Measurements from ENCODE around the gene RDX.
"Not testable (repeated sequence)": the region's sequence is repeated elsewhere in the genome, so short reads cannot be mapped to it uniquely, and the experiment has no call there.

Gene RDX

DNA sequence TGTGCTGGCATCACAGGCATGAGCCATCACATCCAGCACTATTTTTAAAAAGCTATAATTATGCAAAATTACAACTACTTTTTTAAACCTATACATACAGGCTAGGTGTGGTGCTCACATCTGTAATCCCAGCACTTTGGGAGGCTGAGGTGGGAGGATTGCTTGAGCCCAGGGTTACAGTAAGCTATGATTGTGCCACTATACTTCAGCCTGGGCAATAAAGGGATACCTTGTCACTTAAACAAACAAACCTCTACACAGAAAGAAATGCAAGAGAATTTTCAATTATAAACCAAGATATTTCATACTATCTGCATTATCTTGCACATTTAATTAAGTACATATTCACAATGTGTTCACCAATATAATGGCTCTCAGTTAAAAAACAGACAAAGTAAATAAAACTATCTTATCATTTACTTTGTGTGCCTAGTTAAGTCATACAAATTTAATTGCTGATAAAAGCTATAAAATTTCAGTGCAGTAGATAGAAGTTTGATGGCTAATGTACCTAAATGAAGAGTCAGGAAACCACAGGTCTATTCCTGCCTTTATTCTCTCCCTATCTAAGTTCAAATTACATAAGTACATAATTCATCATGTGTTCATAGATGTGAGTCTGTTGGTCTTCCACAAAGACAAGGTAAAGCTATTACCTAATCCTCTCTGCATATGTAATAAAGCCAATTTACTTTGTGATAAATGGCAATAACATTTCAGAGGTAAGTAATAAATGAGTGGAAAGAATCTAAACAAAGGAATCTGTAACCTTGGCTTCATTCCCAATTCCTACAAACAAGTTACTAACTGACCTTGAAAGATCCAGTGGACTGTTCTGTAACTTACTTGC is 9.0 kb upstream of the RDX start:
- DNase-seq (ENCODE audit: low read depth) = peak; percentile 31

DNA sequence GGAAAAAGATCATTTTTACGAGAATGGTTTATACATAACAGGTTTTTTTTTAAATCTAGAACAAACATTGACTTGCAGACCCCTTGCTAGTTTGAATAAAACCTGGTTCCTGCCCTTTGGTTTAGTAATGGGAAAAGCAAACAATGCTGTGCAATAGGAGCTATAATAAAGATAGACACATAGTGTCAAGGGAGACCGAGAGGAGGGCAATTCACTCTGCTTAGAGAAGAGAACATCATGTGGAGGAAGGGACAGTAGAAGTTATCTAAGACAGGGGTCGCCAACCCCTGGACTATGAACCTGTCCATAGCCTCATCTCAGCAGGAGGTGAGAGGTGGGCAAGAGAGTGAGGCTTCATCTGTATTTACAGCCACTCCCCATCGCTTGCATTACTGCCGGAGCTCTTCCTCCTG is 7.0 kb upstream of the RDX start:
- no peak for DNase-seq (ENCODE audit: low read depth)

DNA sequence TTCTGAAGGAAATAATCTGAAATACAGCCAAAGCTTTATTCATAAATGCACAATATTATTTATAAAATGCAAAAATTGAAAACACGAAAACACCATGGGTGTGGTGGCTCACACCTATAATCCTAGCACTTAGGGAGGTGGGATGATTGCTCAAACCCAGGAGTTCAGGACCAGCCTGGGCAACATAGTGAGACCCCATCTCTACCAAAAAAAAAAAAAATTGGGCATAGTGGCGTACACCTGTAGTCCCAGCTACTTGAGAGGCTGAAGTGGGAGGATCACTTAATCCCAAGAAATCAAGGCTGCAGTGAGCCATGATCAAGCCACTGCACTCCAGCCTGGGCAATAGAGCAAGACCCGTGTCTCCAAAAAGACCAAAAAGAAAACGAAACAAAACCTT is 5.2 kb upstream of the RDX start:
- DNase-seq (ENCODE audit: low read depth) = no peak

DNA sequence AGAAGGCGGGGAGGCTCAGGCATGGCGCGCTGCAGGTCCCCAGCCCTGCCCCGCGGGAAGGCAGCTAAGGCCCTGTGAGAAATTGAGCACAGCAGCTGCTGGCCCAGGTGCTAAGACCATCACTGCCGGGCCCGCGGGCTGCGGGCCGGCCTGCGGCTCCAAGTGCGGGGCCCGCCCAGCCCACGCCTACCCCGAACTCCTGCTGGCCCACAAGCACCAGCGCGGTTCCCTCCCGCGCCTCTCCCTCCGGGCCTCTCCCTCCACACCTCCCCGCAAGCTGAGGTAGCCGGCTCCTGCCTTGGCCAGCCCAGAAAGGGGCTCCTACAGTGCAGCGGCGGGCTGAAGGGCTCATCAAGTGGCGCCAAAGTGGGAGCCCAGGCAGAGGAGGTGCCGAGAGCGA is 4.6 kb upstream of the RDX start:
- DNase-seq (ENCODE audit: low read depth) = no peak

DNA sequence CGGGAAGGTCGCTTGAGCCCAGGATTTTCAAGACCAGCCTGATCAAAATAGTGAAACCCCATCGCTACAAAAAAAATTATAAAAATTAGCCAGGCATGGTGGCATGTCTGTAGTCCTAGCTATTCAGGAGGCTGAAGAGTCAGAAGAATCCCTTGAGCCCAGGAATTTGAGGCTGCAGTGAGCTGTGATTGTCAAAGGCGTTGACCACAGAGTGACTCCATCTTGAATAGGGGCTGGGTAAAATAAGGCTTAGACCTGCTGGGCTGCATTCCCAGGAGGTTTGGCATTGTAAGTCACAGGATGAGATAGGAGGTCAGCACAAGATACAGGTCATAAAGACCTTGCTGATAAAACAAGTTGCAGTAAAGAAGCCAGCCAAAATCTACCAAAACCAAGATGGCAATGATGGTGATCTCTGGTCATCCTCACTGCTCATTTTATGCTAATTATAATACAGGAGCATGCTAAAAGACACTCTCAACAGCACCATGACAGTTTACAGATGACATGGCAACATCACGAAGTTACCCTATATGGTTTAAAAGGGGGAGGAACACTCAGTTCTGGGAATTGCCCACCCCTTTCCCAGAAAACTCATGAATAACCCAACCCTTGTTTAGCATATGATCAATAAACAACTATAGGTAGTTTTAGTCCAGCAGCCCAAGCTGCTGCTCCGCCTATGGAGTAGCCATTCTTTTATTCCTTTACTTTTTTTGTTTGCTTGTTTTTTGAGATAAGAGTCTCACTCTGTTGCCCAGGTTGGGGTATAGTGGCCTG is 2.8 kb upstream of the RDX start:
- DNase-seq (ENCODE audit: low read depth) = no peak

DNA sequence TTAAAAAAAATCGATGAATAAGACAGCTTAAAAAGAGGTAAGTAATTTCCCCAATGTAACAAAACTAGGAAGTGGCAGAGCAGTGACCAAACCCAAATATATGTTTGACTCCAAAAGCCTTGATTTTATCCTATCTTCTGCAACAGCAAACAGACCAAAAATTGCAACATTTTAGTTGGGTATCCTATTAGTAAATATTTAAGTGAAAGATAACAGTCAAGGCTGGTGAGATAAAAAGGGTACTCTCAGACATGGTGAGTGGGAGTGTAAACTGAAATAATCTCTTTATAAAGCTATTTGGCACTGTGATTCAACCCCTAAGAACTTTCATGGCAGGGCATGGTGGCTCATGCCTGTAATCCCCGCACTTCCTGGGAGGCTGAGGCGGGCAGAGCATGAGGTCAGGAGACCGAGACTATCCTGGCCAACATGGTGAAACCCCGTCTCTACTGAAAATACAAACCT is 1.9 kb upstream of the RDX start:
- DNase-seq (ENCODE audit: low read depth) = peak; percentile 25

DNA sequence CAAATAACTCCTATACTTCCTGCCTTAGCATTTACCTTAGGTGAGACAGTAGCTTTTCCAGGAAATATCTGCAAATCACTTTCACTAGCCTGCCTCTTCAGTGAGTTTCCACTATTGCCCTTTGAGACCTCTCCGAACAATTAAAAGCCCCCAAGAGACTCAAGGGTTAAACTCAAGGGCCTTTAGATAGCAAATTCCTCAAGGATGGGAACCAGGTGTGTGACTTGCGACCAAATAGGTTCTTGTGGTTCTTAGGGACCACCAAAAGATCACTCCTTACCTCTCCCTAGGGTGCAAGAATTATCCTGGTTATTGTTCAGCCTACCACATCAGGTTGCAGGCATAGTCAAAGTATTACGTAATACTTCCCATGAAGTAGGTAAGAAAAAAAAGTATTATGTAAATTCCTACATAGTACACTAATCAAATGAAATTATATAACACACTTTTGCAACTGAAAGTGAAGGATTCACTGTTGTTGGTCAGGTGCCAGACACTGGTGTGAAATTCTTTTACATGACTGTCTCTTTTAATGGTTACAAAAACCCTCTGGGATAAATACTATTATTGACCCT is 1.4 kb upstream of the RDX start:
- peak; percentile 13 for DNase-seq (ENCODE audit: low read depth)

DNA sequence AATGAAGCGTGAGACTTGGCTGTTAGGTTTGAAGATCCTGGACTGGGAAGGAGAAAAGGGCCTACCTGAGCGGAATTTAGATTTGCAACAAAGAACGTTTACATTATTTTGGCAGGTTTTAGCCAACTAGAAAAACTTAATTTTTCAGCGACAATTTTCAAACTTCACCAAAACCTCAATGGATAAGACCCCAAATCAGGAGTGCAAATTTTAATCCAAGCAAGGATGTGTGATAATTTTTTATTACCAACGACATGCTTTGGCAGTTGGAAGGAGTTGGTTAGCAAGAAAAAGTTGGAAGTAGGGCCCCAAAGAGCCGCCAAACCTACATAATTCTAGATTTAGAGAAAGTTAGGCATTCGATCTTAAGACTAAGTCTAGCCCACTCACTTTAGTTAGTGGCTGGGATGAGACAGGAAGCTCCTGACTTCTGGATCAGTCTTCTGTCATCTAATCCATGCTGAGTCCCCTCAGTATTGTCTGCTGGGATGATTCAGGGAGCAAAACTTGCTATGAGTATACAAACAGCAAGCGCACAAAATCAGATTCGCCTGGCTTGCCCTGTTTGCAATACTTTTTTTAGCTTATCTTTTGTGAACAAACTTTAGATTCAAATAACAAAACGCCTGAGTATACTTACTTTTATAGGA is 787 bp upstream of the RDX start:
- DNase-seq (ENCODE audit: low read depth) = peak; percentile 65

DNA sequence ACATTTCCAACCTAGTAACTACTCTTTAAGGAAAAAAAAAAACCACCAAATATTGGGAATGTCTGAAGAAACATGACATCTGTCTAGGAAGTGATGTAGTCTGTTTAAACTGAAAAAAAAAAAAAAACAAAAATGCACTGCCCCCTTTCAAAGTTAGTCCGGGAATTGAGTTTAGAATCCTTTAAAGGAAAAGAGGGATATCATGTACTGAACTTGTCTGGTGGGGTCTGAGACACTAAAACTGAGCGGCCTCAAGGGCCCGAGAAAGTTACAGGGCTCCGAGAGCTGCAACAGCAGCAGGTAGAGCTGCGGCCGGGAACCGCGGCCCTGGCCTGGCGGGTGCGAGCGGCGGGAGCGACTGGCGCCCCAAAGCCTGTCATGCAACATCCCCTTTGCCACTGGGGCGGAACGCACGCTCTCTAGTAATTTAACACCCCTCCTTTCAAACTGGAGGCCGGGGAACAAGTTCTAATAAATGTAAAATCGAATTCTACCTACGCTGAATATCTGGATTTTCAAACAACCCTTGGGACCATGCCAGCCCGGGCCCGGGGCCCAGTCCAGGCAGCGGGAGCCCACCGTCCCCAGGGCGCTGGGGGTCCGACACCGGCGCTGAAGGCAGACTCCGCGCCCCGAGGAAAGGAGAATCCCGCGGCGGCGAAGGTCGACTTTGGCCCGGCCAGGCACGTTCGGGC is 736 bp downstream of the RDX start:
- DNase-seq (ENCODE audit: low read depth) = peak; percentile 69

DNA sequence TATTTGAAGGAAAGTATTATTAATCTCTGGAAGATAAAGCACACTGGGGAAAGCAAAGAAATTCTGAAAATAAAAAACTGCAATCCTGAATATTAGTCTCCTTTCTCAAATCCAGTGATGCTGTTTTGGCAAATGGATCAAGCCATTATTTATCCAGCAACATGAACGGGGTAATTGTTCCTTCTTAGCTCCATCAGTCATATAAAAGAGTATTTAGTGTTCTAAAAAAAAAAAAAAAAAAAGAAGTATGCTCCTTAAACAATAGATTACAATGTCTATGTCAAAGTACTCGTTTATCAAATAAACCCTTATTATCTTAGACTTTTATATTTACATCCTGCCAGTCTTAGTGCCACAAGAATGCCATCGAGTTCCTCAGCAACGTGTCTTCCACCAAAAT is 1.3 kb downstream of the RDX start:
- DNase-seq (ENCODE audit: low read depth) = peak; percentile 11

DNA sequence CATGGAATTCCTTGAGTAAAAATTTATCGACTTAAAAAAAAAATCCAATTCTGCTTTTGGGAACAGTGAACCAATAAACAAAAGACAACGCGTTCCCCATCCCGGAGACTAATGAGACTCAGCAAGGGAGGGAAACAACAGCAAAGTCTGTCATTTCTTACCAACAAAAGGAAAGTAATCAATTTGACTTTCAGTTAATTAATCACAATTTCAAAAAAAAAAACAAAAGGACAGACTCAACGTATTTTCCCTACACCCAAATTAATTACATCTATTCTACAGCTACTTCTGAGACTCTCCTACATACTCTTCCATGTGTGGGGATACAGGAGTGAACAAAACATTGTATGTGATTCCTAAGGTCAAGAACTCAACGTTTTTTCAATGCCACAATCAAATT is 1.9 kb downstream of the RDX start:
- no peak for DNase-seq (ENCODE audit: low read depth)

DNA sequence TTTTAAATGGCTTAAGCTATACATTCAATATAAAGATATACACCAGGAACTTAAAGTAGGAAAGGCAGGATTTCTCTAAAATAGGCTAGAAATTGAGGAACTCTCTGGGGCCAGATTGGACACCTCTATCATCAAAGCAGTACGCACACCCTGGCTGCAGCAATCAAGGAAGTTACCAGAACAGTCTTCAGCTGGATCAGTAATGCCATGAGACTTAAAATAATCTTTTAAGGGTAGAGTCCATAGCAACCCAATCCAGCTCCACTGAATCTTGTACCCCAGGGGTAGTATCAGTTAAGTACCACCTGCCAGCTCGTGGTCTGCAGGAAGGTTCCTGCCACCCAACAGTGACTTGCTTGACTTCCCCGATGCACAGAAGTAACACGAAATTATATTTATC is 3.0 kb downstream of the RDX start:
- no peak for DNase-seq (ENCODE audit: low read depth)

DNA sequence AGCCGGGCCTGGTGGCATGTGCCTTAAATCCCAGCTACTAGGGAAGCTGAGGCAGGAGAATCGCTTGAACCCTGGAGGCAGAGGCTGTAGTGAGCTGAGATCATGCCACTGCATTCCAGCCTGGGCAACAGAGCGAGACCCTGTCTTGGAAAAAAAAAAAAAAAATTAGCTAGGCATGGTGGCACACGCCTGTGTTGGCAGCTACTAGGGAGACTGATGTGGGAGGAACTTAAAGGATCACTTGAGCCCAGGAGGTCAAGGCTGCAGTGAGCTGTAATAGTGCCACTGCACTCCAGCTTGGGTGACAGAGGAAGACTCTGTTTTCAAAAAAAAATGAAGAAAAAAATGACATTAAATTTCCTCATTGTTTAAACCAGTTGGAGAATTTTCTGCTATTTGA is 4.3 kb downstream of the RDX start:
- DNase-seq (ENCODE audit: low read depth) = not testable (repeated sequence)

DNA sequence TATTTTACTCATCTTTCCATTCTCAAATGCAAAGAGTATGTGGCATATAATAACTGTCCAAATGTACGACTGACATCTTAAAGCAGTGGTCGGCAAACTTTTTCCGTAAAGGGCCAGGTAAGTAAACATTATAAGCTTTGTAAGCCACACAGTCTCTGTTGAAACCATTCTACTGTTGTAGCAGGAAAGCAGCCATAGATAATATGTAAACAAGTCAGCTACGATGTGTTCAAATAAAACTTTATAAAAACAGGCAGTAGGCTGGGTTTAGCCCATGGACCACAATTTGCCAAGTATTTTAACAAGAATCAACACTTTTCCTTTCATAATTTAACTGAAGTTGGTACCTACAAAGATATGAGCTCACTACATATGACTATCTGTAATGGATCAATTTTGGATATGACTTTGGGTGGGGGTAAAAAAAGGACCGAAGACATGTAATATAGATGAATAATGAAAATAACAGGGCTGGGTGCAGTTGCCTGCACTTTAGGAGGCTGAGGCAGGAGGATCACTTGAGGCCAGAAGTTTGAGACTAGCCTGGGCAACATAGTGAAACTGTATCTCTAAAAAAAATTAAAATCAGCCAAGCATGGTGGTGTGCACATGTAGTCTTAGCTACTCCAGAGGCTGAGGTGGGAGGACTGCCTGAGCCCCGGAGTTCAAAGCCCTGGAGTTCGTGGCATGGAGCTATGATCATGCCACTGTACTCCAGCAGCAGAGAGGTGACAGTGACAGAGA is 5.7 kb downstream of the RDX start:
- DNase-seq (ENCODE audit: low read depth) = no peak

DNA sequence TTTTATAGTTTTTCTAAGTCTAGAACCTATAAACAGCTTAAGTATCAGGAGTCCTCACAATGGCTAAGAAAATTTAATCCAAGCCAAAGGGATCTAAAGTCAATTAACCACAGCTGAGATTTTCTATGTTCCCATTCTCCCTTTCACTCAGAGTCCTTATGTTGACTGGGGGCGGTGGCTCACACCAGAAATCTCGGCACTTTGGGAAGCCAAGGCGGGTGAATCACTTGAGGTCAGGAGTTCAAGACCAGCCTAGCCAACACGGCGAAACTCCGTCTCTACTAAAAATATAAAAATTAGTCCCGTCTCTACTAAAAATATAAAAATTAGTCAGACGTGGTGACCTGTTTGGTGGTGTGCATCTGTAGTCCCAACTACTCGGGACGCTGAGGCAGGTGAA is 6.9 kb downstream of the RDX start:
- DNase-seq (ENCODE audit: low read depth) = peak; percentile 7

DNA sequence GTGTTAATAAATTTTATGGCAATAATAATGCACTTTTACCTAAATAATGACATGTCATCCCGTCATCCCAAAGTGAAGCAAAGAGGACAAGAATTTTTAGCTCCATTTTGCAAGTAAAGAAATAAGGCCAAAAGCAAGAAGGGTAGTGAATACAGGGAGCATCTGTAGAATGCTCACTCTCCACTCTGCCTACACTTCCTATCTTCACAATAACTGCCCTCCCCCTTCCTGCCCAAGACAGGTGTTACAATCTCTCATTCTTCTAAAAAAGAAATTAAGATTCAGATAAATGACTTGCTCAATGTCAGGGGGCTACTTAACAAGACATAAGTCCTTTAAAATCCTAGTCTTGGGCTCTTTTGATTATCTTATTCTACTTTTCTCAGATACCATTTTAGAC is 8.9 kb downstream of the RDX start:
- no peak for DNase-seq (ENCODE audit: low read depth)

DNA sequence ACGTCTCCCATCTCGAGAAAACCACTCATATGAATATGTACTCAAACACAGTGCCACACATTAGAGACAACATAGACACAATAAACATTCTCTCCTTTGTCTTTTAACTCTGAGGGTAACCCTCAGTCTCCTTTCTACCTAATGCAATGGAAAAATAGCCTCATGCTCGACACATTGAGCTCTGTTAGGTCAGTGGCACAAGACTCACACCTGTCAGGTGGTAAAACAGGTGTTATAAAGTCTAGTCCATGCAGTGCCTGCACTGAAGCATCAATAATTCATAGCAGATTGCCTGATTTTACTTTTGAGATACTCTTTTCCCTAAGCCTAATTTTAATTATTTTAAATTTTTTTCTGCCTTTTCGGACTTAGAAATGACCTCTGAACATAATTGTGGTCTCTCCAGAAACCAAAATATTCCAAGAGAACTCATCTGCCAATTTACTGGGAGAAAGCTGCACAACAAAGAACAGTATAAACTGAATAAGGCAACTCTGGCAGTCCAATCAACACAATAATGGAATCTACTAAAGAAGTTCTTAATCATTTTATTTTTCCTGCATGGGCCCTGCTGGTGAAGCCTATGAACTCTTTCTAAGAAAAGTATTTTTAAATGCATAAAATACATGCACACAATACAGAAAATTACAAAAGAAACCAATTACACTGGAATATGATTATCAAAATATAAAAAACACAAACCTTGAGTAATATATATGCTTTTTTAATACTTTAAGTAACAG is 9.9 kb downstream of the RDX start:
- no peak for DNase-seq (ENCODE audit: low read depth)

DNA sequence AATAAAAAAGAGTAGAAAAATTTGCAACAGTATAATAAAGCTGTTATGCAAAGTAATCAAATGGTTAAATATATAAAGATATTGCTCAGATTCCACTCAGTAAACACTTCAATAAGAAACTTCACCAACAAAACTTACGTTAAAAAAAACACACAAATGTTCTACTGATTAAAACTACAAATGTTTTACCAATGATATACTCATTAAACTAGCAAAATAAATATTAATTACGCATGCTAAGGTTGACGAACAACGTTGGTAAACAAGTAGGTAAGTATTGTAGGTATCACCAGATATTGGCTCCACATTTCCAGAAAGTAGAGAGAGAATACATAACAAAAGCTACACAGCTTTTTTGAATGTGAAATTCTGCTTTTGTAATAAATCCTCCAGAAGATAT is 12.6 kb downstream of the RDX start:
- DNase-seq (ENCODE audit: low read depth) = no peak

DNA sequence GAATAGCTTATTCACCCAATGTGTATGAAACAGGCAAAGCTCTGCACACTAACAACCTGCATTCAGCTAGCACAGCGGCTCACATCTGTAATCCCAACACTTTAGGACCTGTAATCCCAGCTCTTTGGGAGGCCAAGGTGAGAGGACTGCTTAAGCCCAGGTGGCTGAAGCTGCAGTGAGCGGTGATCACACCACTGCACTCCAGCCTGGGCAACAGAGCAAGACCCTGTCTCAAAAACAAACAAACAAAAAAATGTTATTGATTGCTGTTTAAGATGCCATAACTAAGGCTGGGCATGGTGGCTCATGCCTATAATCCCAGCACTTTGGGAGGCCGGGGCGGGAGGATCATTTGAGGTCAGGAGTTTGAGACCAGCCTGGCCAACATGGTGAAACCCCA is 15.8 kb downstream of the RDX start:
- not testable (repeated sequence) for DNase-seq (ENCODE audit: low read depth)

DNA sequence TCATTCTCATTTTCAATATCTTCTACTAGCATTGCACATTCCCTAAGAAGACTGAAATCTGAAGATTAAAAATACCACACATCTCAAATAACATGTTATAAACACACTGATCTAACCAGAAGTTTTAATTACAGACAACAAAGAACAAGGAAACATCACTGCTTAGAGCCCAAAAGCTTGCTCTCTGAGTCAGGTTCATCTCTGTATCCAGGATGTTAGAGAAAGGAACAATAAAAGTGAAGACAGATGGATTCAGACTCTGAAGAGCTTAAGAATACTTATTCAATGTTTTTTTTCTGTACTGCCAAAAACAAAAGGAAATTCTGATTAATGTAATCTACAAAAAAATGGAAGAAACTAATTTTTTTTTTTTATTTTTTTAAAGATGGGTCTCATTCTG is 16.5 kb downstream of the RDX start:
- DNase-seq (ENCODE audit: low read depth) = no peak
